Measurements from ENCODE around the gene PI4KA. TPM values are rescaled to one million over a fixed set of nuclear protein-coding genes. Genes with fewer than 3 reads are reported as not detected.
A peak's percentile ranks its signal among the peaks of the same experiment; 100 is the strongest.
"Not testable (repeated sequence)": the region's sequence is repeated elsewhere in the genome, so short reads cannot be mapped to it uniquely, and the experiment has no call there.

PI4KA gene
- polyA plus RNA-seq, 3 donors from 2014 or later, result 31.5 to 80.0 (median 33.7) TPM

GRCh38 chr22:20742764-20743163, 115.8 kb downstream of the PI4KA start:
- Mint-ChIP-seq H3K4me1 (no peaks in the 10 kb centered on the region), H3K27me3 (ENCODE audit: low read depth in 3 of 3) (peaks cover 0 to 4% (median 2%) of the 10 kb centered on the region in 3 donors), H3K36me3 (peaks cover 15 to 50% (median 26%) of the 10 kb centered on the region in 3 donors), H3K4me3 (no peak overlapping the region), H3K27ac (no peak overlapping the region), H3K9me3 (no peaks in the 10 kb centered on the region)
- DNase-seq, result no peak

- H3K27me3 Mint-ChIP-seq (ENCODE audit: low read depth in 3 of 3), result peaks cover 0 to 4% (median 2%) of the 10 kb centered on the region in 3 donors
- H3K27ac Mint-ChIP-seq, result peak overlapping the region in 1 of 6 donors; percentile 21
- no peaks in the 10 kb centered on the region for H3K9me3 Mint-ChIP-seq
- peak; percentile 12 to 27 (median 16) for DNase-seq
- H3K36me3 Mint-ChIP-seq, result peaks cover 15 to 46% (median 26%) of the 10 kb centered on the region in 3 donors
- H3K4me3 Mint-ChIP-seq, result no peak overlapping the region
- no peaks in the 10 kb centered on the region for H3K4me1 Mint-ChIP-seq
Measured at GRCh38 chr22:20741634-20742581, 116.7 kb downstream of the PI4KA start.

GRCh38 chr22:20741008-20741633, 117.5 kb downstream of the PI4KA start:
- Mint-ChIP-seq H3K27ac (peak overlapping the region in 3 of 6 donors; percentile 7 to 17 (median 8)), H3K4me1 (no peaks in the 10 kb centered on the region), H3K9me3 (no peaks in the 10 kb centered on the region), H3K36me3 (peaks cover 15 to 39% (median 21%) of the 10 kb centered on the region in 3 donors), H3K4me3 (no peak overlapping the region), H3K27me3 (ENCODE audit: low read depth in 3 of 3) (peaks cover 0 to 4% (median 2%) of the 10 kb centered on the region in 3 donors)
- no peak for DNase-seq

- Mint-ChIP-seq H3K4me3 (no peak overlapping the region), H3K27ac (peak overlapping the region in 5 of 6 donors; percentile 7 to 63 (median 17))
Measured at GRCh38 chr22:20740222-20740951, 118.2 kb downstream of the PI4KA start.

GRCh38 chr22:20738394-20739089, 120.1 kb downstream of the PI4KA start:
- Mint-ChIP-seq H3K27ac (peak overlapping the region in 4 of 6 donors; percentile 55 to 77 (median 68)), H3K4me3 (no peak overlapping the region), H3K9me3 (no peaks in the 10 kb centered on the region), H3K4me1 (no peaks in the 10 kb centered on the region), H3K36me3 (peaks cover 15 to 37% (median 21%) of the 10 kb centered on the region in 3 donors), H3K27me3 (ENCODE audit: low read depth in 3 of 3) (peaks cover 0 to 2% (median 0%) of the 10 kb centered on the region in 3 donors)
- no peak for DNase-seq

More at GRCh38 chr22:20740222-20740951, 118.2 kb downstream of the PI4KA start:
- no peak for DNase-seq
- Mint-ChIP-seq H3K27me3 (ENCODE audit: low read depth in 3 of 3) (peaks cover 0 to 4% (median 2%) of the 10 kb centered on the region in 3 donors), H3K36me3 (peaks cover 15 to 42% (median 21%) of the 10 kb centered on the region in 3 donors), H3K9me3 (no peaks in the 10 kb centered on the region), H3K4me1 (no peaks in the 10 kb centered on the region)

GRCh38 chr22:20736891-20737290, 121.7 kb downstream of the PI4KA start:
- H3K27me3 Mint-ChIP-seq (ENCODE audit: low read depth in 3 of 3); H3K27ac Mint-ChIP-seq; DNase-seq; H3K4me1 Mint-ChIP-seq; H3K4me3 Mint-ChIP-seq; H3K9me3 Mint-ChIP-seq: not testable (repeated sequence)
- peaks cover 15 to 31% (median 15%) of the 10 kb centered on the region in 3 donors for H3K36me3 Mint-ChIP-seq

- not testable (repeated sequence) for H3K27me3 Mint-ChIP-seq (ENCODE audit: low read depth in 3 of 3); DNase-seq; H3K4me3 Mint-ChIP-seq; H3K4me1 Mint-ChIP-seq; H3K9me3 Mint-ChIP-seq
- Mint-ChIP-seq H3K36me3 (peaks cover 6 to 19% (median 12%) of the 10 kb centered on the region in 3 donors), H3K27ac (peak overlapping the region in 2 of 6 donors; percentile 37 to 44)
Measured at GRCh38 chr22:20735356-20736162, 123.1 kb downstream of the PI4KA start.

GRCh38 chr22:20732431-20732830, 126.2 kb downstream of the PI4KA start:
- not testable (repeated sequence) for DNase-seq; H3K27me3 Mint-ChIP-seq (ENCODE audit: low read depth in 3 of 3); H3K4me1 Mint-ChIP-seq; H3K4me3 Mint-ChIP-seq; H3K9me3 Mint-ChIP-seq; H3K27ac Mint-ChIP-seq
- peaks cover 0 to 16% (median 4%) of the 10 kb centered on the region in 3 donors for H3K36me3 Mint-ChIP-seq

GRCh38 chr22:20729194-20729593, 129.4 kb downstream of the PI4KA start:
- peaks cover 3 to 28% (median 8%) of the 10 kb centered on the region in 3 donors for H3K36me3 Mint-ChIP-seq
- H3K4me3 Mint-ChIP-seq, result no peak overlapping the region
- peaks cover 0 to 2% (median 0%) of the 10 kb centered on the region in 3 donors for H3K27me3 Mint-ChIP-seq (ENCODE audit: low read depth in 3 of 3)
- no peak for DNase-seq
- no peaks in the 10 kb centered on the region for H3K4me1 Mint-ChIP-seq
- no peaks in the 10 kb centered on the region for H3K9me3 Mint-ChIP-seq
- H3K27ac Mint-ChIP-seq, result no peak overlapping the region

GRCh38 chr22:20728523-20729190, 130.0 kb downstream of the PI4KA start:
- H3K27me3 Mint-ChIP-seq (ENCODE audit: low read depth in 3 of 3), result peaks cover 0 to 2% (median 0%) of the 10 kb centered on the region in 3 donors
- no peaks in the 10 kb centered on the region for H3K4me1 Mint-ChIP-seq
- H3K27ac Mint-ChIP-seq, result peak overlapping the region in 1 of 6 donors; percentile 74
- H3K36me3 Mint-ChIP-seq, result peaks cover 3 to 28% (median 8%) of the 10 kb centered on the region in 3 donors
- DNase-seq, result no peak
- H3K4me3 Mint-ChIP-seq, result no peak overlapping the region
- no peaks in the 10 kb centered on the region for H3K9me3 Mint-ChIP-seq

- Mint-ChIP-seq H3K36me3 (peaks cover 3 to 28% (median 10%) of the 10 kb centered on the region in 3 donors), H3K27me3 (ENCODE audit: low read depth in 3 of 3) (peaks cover 0 to 2% (median 0%) of the 10 kb centered on the region in 3 donors), H3K9me3 (no peaks in the 10 kb centered on the region), H3K27ac (no peak overlapping the region), H3K4me3 (no peak overlapping the region), H3K4me1 (no peaks in the 10 kb centered on the region)
- DNase-seq, result no peak
Measured at GRCh38 chr22:20727118-20728015, 131.2 kb downstream of the PI4KA start.

All from immature natural killer cell (primary cell).